ENCODE measurements around the gene ATP6V1G3.
"Not testable (repeated sequence)": the region's sequence is repeated elsewhere in the genome, so short reads cannot be mapped to it uniquely, and the experiment has no call there.

Gene ATP6V1G3

DNA sequence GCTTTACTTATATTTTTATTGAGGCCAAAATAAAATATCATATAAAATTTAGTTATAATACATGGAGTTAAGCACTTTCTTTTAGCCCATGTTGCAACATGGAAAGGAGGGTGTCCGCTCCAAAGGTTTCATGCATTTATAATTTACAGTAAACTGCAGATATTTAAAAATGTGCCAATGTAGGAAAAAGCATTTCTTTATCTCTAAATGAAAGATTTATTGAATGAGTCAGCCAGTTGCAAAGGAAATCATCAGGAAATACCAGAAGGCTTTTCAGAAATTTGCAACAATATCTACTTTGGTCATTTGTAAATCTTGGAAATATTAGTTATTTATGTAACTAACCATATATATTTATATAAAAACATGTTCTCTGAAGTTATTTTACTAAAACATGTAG is 12.1 kb downstream of the ATP6V1G3 start:
- no peak overlapping the region for H3K4me3 Mint-ChIP-seq
- no peak overlapping the region for H3K27ac Mint-ChIP-seq
- H3K9me3 Mint-ChIP-seq: peaks cover 12% of the 10 kb centered on the region
- H3K27me3 Mint-ChIP-seq: no peaks in the 10 kb centered on the region
- peaks cover 78% of the 10 kb centered on the region for H3K4me1 Mint-ChIP-seq
- peaks cover 9% of the 10 kb centered on the region for H3K36me3 Mint-ChIP-seq

GRCh38 chr1:198524556-198524955 is 15.9 kb downstream of the ATP6V1G3 start:
- no peaks in the 10 kb centered on the region for H3K36me3 Mint-ChIP-seq
- no peaks in the 10 kb centered on the region for H3K9me3 Mint-ChIP-seq
- H3K4me1 Mint-ChIP-seq: peaks cover 83% of the 10 kb centered on the region
- H3K4me3 Mint-ChIP-seq: peak overlapping the region; percentile 83
- peak overlapping the region; percentile 97 for H3K27ac Mint-ChIP-seq
- no peaks in the 10 kb centered on the region for H3K27me3 Mint-ChIP-seq

GRCh38 chr1:198524127-198524526 is 16.4 kb downstream of the ATP6V1G3 start:
- not testable (repeated sequence) for H3K36me3 Mint-ChIP-seq, H3K27me3 Mint-ChIP-seq, H3K9me3 Mint-ChIP-seq
- Mint-ChIP-seq H3K4me3 (peak overlapping the region; percentile 83), H3K4me1 (peaks cover 85% of the 10 kb centered on the region), H3K27ac (peak overlapping the region; percentile 97)

DNA sequence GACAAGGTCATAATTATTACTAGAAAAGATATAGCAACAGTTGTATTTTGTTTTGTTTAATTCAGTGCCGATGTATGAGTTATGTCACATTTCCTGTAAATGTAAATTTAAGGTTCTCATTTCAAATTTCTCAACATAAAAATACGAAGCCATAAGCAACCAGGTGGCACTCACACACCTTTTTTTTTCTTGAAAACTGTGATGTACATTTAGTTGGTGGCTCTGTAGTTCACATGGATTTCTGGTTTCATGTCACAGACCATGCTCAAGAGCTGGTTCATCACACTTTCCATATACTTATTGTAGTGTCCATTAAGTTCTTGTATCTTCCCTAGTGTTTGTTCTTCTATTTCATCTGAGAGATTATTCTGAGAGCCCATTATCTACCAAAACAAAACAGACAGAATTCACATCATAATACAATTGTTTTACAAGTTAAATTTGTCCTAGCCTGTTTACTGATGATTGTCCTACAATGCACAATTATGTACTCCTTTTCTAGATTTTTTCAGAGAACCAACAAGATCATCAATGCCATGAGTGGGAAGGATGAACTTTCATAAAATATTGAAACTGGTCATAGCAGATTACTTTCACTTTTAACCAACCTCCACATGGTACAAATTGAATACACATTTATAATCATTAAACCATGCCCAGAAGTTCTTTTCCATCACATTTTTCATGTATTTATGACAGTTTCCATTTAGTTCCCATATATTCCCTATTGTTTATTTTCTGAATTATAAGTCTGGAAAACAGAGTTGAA is 17.1 kb downstream of the ATP6V1G3 start:
- Mint-ChIP-seq H3K4me3 (peak overlapping the region; percentile 83), H3K36me3 (no peaks in the 10 kb centered on the region), H3K4me1 (peaks cover 92% of the 10 kb centered on the region), H3K27ac (peak overlapping the region; percentile 97), H3K27me3 (no peaks in the 10 kb centered on the region), H3K9me3 (no peaks in the 10 kb centered on the region)

DNA sequence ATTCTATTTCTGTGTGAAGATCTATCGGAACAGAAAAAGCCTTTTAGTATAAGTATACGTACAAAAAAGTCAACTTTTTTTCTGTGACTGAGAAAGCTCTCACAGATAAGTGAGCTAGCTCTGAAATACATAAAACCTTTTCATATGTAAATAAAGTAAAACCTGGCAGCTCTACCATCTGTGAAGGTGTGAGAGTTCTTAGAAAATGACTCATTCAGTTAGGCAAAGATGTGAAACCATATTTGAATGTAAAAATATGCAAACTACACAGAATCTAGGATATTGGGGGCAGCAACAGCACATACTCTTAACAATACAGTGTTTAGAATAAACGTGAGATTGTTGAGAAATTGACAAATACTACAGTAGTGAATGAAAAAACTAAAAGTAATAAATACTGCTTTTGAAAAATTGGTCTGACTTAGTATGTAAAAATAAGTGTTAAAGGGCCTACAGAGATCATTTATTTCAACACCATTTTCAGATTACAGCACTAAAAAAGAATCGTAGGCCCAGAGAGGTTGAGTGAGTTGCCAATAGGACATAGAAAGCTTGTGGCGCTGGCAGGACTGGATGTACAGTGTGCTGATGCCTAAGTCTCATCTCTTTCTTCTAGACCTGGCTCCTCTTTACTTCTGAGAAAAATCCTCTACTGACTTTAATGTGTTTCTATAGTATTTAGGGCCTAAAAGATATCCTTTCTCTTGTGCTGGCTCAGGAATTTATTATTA is 19.8 kb downstream of the ATP6V1G3 start:
- H3K36me3 Mint-ChIP-seq: no peaks in the 10 kb centered on the region
- no peaks in the 10 kb centered on the region for H3K27me3 Mint-ChIP-seq
- H3K27ac Mint-ChIP-seq: peak overlapping the region; percentile 93
- H3K4me3 Mint-ChIP-seq: peak overlapping the region; percentile 73
- no peaks in the 10 kb centered on the region for H3K9me3 Mint-ChIP-seq
- H3K4me1 Mint-ChIP-seq: peaks cover 74% of the 10 kb centered on the region

DNA sequence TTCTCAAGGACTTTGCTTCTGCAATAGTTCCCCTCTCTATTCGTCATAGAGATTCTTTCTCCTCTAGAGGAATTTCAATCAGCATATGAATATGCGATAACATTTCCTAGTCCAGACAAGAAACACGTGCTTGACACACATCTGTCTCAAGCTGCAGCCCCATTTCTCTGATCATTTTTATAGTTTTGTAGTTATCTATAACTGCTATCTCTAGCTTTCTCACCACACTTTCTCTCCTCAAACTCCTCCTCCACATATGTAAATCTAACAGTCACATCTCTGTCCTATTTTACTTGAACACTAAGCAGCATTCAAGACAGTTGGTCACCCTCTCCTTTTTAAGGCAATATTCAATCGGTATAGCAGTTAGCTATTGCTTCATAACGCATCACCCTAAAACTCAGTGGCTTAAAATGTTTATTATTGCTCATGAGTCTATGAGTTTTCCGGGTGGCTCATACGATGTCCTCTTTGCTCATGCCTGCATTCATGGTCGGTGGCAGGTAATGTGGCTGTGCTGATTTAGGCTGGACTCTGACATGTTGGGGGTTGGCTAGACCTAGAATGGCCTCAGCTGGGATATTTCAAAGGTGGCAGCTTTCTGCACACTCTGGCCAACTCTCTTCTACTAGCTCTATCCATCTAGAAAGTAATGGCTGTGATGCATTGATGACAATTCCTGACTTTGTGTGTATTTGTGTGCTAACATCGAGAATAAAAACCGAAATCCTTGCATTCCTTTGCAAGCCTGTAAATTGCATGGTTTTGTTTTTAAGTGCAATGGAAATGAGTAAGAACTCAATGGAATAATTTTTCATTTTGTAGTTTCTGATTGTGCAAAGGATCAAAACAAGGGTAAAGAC is 20.6 kb downstream of the ATP6V1G3 start:
- Mint-ChIP-seq H3K9me3 (no peaks in the 10 kb centered on the region), H3K36me3 (no peaks in the 10 kb centered on the region), H3K4me3 (peak overlapping the region; percentile 73), H3K27me3 (no peaks in the 10 kb centered on the region), H3K4me1 (peaks cover 74% of the 10 kb centered on the region), H3K27ac (peak overlapping the region; percentile 93)

GRCh38 chr1:198517623-198518199 is 22.8 kb downstream of the ATP6V1G3 start:
- peaks cover 64% of the 10 kb centered on the region for H3K4me1 Mint-ChIP-seq

GRCh38 chr1:198500096-198500495 is 40.4 kb downstream of the ATP6V1G3 start:
- Mint-ChIP-seq H3K4me3 (no peak overlapping the region), H3K4me1 (peaks cover 27% of the 10 kb centered on the region), H3K9me3 (peaks cover 8% of the 10 kb centered on the region), H3K27me3 (no peaks in the 10 kb centered on the region), H3K36me3 (peaks cover 8% of the 10 kb centered on the region), H3K27ac (peak overlapping the region; percentile 19)

More at GRCh38 chr1:198517623-198518199, 22.8 kb downstream of the ATP6V1G3 start:
- Mint-ChIP-seq H3K4me3 (no peak overlapping the region), H3K9me3 (no peaks in the 10 kb centered on the region), H3K27me3 (no peaks in the 10 kb centered on the region), H3K36me3 (peaks cover 2% of the 10 kb centered on the region), H3K27ac (no peak overlapping the region)

- no peaks in the 10 kb centered on the region for H3K27me3 Mint-ChIP-seq
- peaks cover 28% of the 10 kb centered on the region for H3K4me1 Mint-ChIP-seq
- peaks cover 8% of the 10 kb centered on the region for H3K36me3 Mint-ChIP-seq
- H3K4me3 Mint-ChIP-seq: no peak overlapping the region
- H3K27ac Mint-ChIP-seq: no peak overlapping the region
- H3K9me3 Mint-ChIP-seq: peaks cover 8% of the 10 kb centered on the region
Observed at GRCh38 chr1:198499588-198499987, 40.9 kb downstream of the ATP6V1G3 start.

- no peaks in the 10 kb centered on the region for H3K27me3 Mint-ChIP-seq
- peaks cover 28% of the 10 kb centered on the region for H3K4me1 Mint-ChIP-seq
- H3K9me3 Mint-ChIP-seq: peaks cover 8% of the 10 kb centered on the region
- no peak overlapping the region for H3K27ac Mint-ChIP-seq
- no peak overlapping the region for H3K4me3 Mint-ChIP-seq
- peaks cover 8% of the 10 kb centered on the region for H3K36me3 Mint-ChIP-seq
Observed at GRCh38 chr1:198498881-198499280, 41.6 kb downstream of the ATP6V1G3 start.

- peaks cover 8% of the 10 kb centered on the region for H3K9me3 Mint-ChIP-seq
- peaks cover 23% of the 10 kb centered on the region for H3K4me1 Mint-ChIP-seq
- no peak overlapping the region for H3K27ac Mint-ChIP-seq
- H3K27me3 Mint-ChIP-seq: no peaks in the 10 kb centered on the region
- no peak overlapping the region for H3K4me3 Mint-ChIP-seq
- H3K36me3 Mint-ChIP-seq: peaks cover 6% of the 10 kb centered on the region
Observed at GRCh38 chr1:198498103-198498385, 42.4 kb downstream of the ATP6V1G3 start.

- no peaks in the 10 kb centered on the region for H3K27me3 Mint-ChIP-seq
- H3K27ac Mint-ChIP-seq: no peak overlapping the region
- peaks cover 23% of the 10 kb centered on the region for H3K4me1 Mint-ChIP-seq
- H3K4me3 Mint-ChIP-seq: no peak overlapping the region
- H3K9me3 Mint-ChIP-seq: peaks cover 8% of the 10 kb centered on the region
- peaks cover 6% of the 10 kb centered on the region for H3K36me3 Mint-ChIP-seq
Observed at GRCh38 chr1:198497326-198498102, 43.0 kb downstream of the ATP6V1G3 start.

GRCh38 chr1:198496216-198497143 is 44.0 kb downstream of the ATP6V1G3 start:
- H3K27ac Mint-ChIP-seq: no peak overlapping the region
- no peak overlapping the region for H3K4me3 Mint-ChIP-seq
- H3K36me3 Mint-ChIP-seq: peaks cover 6% of the 10 kb centered on the region
- no peaks in the 10 kb centered on the region for H3K27me3 Mint-ChIP-seq
- peaks cover 26% of the 10 kb centered on the region for H3K4me1 Mint-ChIP-seq
- peaks cover 8% of the 10 kb centered on the region for H3K9me3 Mint-ChIP-seq

- Mint-ChIP-seq H3K36me3 (peaks cover 6% of the 10 kb centered on the region), H3K9me3 (peaks cover 8% of the 10 kb centered on the region), H3K27ac (peak overlapping the region; percentile 7), H3K4me1 (peaks cover 26% of the 10 kb centered on the region), H3K4me3 (no peak overlapping the region), H3K27me3 (no peaks in the 10 kb centered on the region)
Observed at GRCh38 chr1:198495631-198496030, 44.8 kb downstream of the ATP6V1G3 start.
